AG09309 (cell line): ENCODE data around the gene ARHGDIB.

Source experiments
- DNase-seq: peaks from one replicate; pipeline ENCODE4 v3.0.0-alpha.2; 2010; ENCODE audit warnings: low read depth
- H3K4me3 ChIP-seq: 2 replicates; pipeline ENCODE4 v1.5.1; 2011; ENCODE audit warnings: mild to moderate bottlenecking, low read depth, low read length, moderate library complexity; ENCODE audit not compliant: control insufficient read depth
- CTCF ChIP-seq: IDR thresholded peaks from 2 replicates; pipeline ENCODE4 v1.5.1; 2011; ENCODE audit warnings: mild to moderate bottlenecking, low read depth, low read length, inconsistent platforms; ENCODE audit not compliant: insufficient read depth, control insufficient read depth; ENCODE audit errors: missing control alignments

Gene ARHGDIB

GRCh38 chr12:14923944-14924343 lies 37.5 kb downstream of the ARHGDIB start:
- H3K4me3 ChIP-seq = no peak overlapping the region
- DNase-seq = no peak
- no peak for TF ChIP-seq CTCF

GRCh38 chr12:14921218-14921617 lies 40.2 kb downstream of the ARHGDIB start:
- DNase-seq = no peak
- no peak overlapping the region for H3K4me3 ChIP-seq
- TF ChIP-seq CTCF = no peak

- TF ChIP-seq CTCF = no peak
- no peak for DNase-seq
- H3K4me3 ChIP-seq = no peak overlapping the region
Observed at GRCh38 chr12:14920475-14921126, 40.8 kb downstream of the ARHGDIB start.

- H3K4me3 ChIP-seq = no peak overlapping the region
- TF ChIP-seq CTCF = no peak
- DNase-seq = no peak
Observed at GRCh38 chr12:14919455-14919854, 41.9 kb downstream of the ARHGDIB start.

- no peak for TF ChIP-seq CTCF
- no peak for DNase-seq
- no peak overlapping the region for H3K4me3 ChIP-seq
Observed at GRCh38 chr12:14915736-14916135, 45.7 kb downstream of the ARHGDIB start.

- no peak for DNase-seq
- no peak overlapping the region for H3K4me3 ChIP-seq
- TF ChIP-seq CTCF = no peak
Observed at GRCh38 chr12:14913381-14913781, 48.0 kb downstream of the ARHGDIB start.
